Stimulated activated CD4-positive, alpha-beta T cell treated with anti-CD3 and anti-CD28 coated beads, Interleukin-15, amount 100 ng/mL, for 1 hour (primary cell): Measurements from ENCODE around the gene HLA-F.
A peak's percentile ranks its signal among the peaks of the same experiment; 100 is the strongest.

Experiments
- DNase-seq, 2 donors: peaks; one replicate each; pipeline ENCODE4 v3.0.0-alpha.2; 2020; ENCODE audit warnings: low read depth in 1 of 2, low spot score in 1 of 2

Gene HLA-F

DNA sequence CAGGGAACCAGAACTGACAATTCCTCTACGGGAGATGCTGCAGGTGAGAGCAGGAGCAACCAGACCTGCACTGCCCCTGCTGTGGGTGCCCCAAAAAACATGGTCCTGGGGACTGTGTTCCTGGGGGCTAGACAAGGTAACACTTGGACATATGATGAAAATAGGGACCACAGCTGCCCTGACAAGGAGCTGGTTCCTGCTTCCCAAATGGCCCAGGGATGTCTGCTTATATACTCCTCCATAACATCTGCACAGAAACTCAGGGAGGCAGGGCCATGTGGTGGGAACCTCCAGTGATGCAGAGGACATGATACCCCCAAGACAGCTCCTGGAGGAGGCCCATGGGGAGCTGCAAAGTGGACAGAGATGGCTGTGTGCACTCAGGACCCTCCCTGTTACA is 19.8 kb downstream of the HLA-F start:
- DNase-seq, result no peak

DNA sequence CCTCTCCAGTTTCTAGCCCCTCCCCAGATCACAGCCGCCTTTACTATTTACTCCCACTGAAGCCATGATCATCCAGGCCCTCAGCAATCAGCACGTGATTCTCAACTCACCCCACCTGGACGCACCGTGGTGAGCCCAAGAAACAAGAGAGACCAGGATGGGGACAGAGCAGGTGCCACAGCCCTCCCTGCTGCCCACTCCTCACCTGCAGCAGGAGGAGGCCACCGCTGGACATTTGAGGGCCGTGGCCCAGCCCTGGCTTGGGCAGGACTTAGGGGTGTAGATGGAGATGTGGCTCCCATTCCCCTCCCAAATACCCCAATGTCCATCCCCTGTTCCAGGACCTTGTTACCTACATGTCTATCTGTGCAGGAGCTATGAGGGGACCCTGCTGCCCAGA is 20.3 kb downstream of the HLA-F start:
- DNase-seq, result no peak

DNA sequence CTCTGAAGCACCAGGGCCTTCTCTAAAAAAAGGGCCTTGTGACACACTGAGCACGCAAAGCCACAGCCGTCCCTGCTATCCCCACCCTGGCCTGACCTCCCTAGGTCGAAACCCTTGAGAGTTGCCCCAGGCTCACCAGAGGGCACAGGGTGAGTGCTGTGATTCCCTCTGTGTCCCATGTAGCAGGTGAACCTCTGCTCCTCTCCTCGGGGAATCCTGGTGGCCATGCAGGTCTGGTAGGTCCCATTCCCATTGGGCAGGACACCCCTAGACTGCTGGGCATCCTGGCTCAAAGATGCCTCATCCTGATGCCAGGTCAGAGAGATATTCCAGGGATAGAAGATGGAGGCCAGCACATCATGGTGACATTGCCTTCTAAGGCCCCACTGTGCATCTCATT is 20.9 kb downstream of the HLA-F start:
- no peak for DNase-seq

DNA sequence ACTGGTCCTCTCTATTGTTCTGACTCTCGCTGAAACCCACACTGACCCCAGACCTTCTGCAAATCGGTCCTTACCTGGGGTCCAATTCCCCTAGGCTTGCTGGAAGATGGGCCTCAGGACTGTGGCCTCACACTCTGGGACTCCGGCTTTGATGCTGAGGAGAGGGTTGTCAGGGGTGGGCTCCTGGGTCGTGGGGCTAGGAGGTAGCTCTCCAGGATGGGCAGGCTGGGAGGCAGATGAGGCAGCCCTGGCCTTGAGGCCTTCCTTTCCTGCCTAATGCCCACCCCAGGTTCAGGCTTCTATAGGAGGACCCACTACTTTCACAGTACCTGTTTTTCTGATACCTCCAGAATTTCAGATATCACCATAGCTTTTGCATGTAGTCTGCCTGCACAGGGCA is 21.4 kb downstream of the HLA-F start:
- no peak for DNase-seq

DNA sequence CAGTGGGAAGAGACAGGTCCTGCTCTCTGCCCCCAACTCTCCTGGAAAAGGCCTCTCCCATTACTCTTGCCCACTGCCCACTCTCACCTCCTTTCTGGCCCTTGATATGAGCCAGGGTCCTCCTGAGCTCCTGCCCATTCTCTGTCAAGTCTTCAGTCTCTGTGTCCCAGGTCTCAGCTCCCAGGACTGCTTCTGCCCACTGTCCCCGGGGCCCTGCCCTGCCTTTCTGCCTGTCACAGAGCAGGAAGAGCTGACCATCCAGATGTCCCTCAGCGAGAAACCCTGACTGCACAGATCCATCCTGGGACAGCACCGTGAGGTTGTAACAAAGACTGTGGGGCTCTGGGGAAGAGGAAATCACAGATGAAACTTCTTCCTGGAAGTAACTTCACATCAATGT is 22.2 kb downstream of the HLA-F start:
- no peak for DNase-seq

DNA sequence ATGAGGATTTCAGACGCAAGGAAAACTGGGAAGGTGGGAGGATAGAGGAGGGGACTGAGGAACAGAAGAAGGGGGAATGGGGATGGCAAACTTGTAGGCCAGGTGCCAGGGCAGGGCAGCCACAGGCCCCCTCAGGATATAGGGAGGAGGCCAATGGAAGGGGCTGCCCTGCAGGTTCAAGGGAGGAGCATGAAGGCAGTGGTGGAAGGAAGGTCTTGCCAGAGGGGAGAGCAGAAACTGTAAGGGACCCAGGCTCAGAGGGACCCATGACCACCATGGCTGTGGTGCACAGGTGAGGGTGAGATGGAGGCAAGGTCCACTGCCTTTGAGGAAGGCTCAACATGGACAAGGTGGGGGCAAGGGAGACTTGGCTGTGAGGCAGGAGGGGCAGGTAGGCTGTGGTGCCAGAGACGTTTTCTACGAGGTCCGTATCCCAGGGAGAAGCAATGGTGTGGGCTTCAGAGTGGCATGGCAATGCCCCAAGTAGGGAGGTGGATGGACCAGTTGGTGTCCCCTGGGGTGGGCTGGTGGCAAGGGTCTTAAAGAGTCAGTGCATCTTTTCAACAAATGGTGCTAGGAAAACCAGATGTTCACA is 22.7 kb downstream of the HLA-F start:
- DNase-seq, result no peak

DNA sequence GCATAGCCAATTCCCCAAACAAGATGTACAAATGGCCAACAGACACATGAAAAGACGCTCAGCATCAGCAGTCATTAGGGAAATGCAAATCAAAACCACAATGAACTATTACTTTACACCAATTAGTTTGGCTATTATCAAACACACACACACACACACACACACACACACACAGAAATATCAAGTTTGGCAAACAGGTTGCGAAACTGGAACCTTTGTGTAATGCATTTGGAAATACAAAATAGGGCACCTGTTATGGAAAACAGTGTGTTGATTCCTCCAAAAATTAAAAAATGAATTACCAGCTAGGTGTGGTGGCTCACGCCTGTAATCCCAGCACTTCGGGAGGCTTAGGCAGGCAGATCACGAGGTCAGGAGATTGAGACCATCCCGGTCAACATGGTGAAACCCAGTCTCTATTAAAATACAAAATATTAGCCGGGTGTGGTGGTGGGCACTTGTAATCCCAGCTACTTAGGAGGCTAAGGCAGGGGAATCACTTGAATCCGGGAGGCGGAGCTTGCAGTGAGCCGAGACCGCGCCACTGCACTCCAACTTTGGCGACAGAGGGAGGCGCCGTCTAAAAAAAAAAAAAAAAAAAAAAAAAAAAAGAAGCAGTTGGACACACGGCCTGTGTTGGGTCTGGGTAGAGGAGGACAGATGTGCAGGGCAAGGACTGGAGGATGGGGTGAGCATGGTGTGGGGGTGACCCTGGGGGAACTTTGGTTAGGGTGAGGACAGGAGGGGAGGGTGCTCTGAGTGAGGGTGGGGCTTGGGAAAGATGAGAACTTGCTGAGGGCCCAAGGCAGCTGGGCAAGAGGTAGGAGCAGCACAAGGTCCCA is 23.8 kb downstream of the HLA-F start:
- DNase-seq, result no peak

DNA sequence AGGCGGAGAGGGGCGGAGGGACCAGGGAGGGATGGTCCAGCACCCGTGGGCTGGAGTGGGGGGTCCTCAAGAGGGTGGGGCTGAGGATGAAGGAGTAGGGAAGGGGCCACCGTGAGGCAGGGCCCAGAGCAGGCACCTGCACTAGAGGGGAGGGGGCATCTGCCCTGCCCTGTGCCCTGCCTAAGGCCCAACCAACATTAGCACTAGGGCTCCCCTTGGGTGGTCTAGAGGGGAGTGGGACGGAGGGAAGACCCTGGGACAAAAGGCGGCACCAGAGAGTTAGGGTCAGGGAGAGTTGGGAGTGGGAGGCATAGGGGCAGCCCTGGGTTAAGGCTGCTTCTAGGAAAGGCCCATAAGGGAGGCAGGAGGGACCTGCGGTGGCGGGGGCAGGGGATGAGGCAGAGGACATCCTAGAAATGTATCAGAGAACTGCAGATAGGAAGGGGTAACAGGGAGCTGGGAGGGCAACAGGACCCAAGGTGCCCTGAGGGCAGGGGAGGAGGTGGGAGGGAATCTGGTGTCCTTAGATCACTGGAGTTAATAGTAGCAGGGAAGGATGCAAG is 24.5 kb downstream of the HLA-F start:
- no peak for DNase-seq

DNA sequence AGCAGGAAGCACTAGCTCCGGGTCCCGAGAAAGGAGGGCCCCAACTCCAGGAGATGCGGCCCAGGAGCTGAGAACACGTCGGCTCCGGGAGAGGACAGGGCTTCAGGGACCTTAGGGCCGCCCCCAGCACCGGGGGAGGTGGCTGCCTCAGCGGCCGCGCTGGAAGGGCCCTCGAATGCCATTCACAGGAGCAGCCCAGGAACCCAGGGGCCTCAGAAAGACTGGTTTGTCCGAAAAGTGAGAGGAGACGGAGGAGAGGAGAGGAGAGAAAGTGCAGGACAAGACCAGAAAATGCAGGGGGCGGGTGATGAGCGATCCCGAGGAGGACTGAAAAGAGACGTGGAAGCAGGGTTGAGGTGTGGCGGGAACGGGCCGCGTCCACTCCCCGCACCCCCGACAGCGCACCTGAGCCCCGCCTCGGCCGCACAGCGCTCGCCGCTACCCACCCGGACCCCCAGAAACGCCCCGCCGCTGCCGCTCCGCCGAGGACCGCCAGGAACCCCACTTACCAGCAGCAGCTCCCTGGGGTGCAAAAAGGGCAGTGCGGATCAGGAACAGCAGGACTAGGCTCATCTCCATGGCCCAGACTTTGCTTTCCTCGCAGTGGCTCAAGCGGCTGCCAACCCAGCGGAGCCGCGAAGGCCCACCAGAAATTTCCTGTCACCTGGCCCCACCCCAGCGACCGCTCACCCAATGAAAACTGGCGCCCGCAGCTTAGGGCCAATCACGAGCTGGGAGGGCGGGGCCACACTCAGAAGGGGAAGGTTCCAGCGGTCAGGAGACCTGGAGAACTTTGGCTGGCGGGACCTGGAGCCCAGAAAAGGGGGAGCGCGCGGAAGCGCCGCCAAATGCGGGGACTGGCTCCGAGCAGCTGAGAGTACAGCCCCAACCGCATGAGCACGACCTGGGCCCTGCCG is 25.4 kb downstream of the HLA-F start:
- DNase-seq, result peak; percentile 66 to 73

DNA sequence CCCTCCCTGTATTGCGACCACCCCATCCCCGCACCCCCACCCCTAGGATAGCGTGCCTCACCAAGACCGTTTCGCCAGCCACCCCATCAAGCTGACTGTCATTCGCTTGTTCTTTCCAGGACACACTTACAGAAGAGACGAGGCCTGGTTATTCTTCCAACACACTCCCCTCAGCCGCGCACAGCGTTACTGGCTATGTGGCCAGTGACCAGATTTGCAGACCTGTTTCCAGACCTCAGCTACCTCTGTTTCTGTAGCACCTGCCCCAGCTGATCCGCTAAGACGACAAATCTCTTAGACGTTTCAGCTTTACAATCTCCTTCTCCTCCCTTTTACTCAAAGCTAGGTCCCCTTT is 26.1 kb downstream of the HLA-F start:
- no peak for DNase-seq

DNA sequence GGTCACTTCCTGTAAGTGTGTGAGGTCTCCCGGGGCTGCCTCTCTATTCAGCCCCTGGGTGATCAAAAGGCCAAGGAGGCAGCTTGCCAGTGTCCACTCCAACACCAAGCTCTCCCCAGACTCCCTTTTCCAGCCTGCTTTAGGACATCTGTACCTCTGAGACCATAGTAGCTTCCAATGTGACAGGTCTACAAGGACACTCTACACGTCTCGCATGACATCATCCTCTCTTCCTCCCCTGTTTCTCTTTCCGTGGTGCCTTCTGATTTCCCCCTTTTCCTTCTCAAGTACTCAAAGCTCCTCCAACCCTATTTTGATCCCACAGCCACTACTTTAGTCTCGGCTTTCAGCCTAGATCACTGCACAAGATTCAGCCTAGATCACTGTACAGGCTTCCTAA is 26.4 kb downstream of the HLA-F start:
- no peak for DNase-seq

DNA sequence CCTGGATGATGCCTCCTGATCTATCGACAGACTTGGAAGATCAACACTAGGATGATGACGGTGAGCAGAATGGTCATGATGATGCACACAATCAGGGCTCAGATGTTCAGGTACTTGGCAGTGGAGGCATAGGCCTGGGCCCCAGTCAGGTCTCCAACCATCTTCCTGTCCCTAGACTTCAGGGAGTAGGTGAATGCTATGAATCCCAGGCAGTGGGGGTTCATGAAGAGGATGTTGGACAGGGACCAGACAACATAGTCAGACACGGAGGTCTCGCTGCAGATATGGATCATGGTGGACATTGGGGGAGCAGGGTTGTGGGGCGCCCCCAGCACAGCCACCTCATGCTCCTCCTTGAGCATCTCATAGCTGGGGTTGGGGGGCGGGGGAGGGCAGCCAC is 27.5 kb downstream of the HLA-F start:
- no peak for DNase-seq

DNA sequence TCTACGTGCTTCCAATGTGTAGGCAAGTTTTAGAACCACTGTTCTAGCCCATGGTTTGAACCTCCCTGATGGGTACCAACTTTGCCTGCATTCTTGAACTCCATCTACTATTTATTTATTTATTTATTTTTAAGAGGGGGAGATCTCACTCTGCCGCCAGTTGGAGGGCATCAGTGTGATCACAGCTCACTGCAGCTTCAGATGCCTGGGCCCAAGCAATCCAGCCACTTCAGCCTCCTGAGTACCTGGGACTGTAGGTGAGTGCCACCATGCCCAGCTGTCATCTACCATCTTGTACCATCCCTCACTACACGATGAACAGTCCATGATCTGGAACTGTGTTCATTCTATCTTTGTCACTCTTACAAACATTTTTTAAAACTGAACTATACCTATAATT is 28.2 kb downstream of the HLA-F start:
- DNase-seq, result no peak

DNA sequence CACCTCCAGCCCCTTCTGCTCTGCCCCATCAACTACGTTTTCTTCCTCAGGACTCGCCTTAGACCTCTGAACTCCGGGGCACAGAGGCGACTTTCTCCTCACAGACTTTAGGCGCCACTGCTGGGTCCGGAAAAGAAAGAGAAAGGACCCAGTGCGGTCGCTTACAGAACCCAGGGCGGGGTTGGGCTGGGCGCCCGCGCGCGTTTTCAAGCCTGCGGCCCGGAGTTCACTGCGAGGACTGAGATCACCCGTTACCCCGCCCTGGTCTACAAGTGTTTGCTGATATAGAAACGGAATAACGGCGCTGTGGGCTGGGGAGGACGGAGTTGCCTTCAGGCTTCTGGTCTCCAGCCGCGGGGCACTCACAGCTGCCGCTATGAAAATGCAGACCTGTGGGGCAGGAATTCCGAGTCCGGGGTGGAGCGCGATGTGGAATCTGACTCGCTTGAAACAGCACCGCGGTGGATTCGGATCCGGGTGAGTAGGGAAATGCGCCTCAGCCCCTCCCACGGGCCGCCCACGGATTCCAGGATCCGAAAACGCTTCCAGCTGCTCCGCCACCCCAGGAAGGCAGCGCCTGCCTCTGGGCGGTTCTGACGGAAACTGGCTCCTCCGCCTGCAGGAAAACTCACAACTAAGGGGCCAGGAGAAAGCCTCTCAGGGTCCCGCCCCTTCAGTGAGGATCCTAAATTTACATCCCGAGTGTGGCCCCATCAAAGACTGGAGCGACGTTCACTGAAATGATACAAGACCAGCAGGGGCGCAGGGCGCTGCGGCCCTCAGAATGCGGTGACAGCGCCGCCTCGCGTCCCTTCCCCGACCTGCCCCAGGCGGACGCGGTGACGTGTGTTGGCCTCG is 29.4 kb downstream of the HLA-F start:
- peak; percentile 68 to 78 for DNase-seq

DNA sequence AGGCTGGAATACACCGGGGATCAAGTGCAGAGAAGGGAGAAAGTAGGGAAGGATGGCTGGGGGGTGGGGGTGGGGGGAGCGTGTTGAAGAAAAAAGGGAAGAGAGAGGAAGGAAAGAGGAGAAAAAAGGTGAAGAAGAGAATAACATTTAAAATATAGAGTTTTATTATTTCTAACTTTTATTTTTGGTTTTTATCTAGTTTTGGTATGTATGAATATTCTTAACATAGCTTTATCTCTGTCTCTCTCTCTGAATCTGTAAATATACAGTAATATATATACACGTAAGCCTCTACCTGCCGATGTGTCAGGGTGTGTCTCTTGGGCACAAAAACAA is 30.0 kb downstream of the HLA-F start:
- no peak for DNase-seq

DNA sequence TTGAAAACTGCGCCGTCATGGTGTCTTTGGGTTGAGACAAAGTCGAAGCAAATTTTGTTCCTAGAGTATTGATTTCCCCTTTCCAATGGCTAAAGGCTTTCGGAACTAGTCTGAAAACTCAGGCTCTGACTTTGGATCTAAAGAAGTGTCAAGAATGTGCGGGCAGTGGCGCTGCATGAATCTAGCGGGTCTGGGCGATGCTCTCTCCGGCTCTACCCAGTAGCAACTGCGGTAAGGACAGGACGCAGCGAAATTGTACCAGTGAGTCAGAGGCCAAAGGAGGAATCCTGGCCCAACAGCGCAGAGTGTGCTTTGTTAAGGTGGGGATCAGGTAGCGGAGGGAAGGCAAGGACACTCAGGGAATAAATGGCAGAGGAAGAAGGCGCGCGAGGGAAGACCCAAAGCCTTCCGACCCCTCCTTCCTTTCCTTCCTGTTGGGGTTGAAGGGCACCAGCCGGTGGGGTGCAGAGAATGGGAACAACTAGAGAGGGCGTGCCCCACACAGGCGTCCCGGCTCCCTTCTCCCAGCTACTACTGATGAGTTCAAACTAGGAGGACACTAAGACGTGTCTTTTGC is 32.1 kb downstream of the HLA-F start:
- DNase-seq, result no peak

DNA sequence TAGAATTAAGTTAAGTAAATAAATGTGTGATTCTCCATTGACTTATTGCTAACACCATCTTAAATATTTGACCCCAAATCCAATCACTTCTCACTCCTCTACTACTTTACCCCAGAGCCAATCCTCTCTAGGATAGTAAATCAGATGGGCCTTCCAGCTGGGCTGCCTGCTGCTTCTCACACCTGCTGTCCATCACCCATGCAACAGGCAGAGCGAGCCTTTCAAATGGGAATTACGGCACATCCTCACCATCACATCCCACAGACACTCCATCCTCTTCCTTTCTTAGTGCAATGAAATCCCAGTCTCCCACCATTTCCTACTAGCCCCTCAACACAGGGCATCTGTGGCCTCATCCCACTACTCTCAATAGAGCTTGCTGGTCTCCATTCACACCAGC is 34.0 kb downstream of the HLA-F start:
- DNase-seq, result no peak

DNA sequence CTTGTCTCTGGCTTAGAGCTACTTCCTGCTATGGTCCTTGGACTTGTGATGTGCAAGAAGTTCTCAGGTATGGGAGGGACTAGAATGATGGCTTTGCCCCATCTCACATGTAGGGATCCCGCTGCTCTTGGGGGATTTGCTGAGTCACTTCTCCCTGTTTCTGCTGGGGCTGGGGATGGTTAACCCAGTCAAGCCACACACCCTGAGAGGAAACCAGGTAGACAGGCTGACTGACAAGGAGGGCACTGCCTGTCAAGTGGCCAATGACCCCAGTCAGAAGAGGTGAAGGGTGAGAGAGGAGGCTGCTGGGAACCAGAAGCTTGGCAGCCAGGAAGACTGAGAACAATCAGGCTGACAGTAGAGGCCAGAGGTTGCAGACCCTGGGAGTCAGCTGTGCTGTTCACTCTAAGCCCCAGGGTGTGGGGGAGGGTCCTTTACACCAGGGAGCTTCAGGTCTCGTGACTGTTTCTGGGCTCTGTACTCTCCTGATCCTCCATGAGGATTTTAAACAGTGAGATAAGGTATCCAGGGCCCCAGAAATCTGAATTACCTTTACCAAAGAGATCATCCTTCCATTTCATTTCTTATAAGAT is 34.6 kb downstream of the HLA-F start:
- DNase-seq, result no peak

DNA sequence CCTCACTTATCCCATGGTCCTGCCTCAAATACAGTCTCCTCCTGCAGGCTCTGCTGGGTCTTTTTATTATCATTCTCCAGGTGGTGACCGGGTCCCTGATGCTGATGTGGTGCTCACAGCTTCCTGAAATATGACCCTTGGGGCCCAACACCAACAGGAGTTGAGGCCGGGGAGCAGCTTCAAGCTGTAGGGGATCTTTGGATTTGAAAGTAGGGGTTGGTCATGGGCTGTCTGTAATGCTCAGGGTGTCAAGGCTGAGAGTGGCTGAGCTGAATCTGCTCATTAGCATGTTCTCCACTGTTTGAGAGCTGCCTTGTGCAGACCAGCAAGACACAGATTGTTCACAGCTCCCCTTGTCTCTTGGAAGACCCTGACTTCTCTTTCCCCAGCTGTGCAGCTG is 35.5 kb downstream of the HLA-F start:
- no peak for DNase-seq

DNA sequence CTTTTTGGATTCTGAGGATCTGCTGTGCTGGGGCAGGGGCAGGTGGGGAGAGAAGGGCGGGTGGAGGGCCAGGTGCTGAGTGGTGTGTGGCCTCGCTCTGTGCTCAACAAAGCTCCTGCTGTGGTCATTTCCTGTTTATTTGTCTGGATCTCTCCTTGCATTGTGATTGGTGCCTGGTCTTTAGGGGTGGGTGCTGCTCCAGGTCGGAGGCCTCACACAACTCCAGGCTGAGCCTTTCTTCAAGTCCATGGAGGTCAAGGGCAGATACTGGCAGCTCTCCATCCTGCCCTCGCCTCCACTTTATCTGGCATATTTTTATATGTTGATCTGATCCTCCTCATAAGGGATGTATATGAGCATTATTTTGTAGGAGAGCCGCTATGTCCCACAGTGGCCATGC is 36.2 kb downstream of the HLA-F start:
- no peak for DNase-seq
